CD4-positive, alpha-beta T cell (primary cell): ENCODE data around the gene RAPGEF1. TPM values are rescaled to one million over a fixed set of nuclear protein-coding genes. Genes with fewer than 3 reads are reported as not detected.
A peak's percentile ranks its signal among the peaks of the same experiment; 100 is the strongest.

Experiments
- ATAC-seq: fragments of 200-7000 bp; cut with Tn5 transposase; one replicate; pipeline ENCODE4 v1.10.0; 2022; ENCODE audit warnings: mild to moderate bottlenecking; ENCODE audit not compliant: poor library complexity
- CTCF ChIA-PET: fragments of 350-600 bp; sonication (Branson Sonifier 250); formaldehyde crosslinking; loops from one replicate; lab custom pipeline; 2021; ENCODE audit warnings: antibody characterized with exemption, inconsistent platforms; lab: Charles Lee
- POLR2A ChIA-PET: fragments of 350-600 bp; sonication (Branson Sonifier 250); formaldehyde crosslinking; loops from one replicate; lab custom pipeline; 2021; ENCODE audit warnings: antibody characterized with exemption, inconsistent platforms; lab: Charles Lee
- DNase-seq, 14 experiments: peaks; one replicate each; pipeline ENCODE4 v3.0.0-alpha.2; 2013 to 2020; ENCODE audit warnings: mixed read lengths in 2 of 14
- H3K27ac ChIP-seq, 2 donors: one replicate each; pipeline versions ENCODE4 v1.5.1 to v1.7.0; 2013; ENCODE audit warnings: low read length in 2 of 2, low read depth in 1 of 2, mild to moderate bottlenecking in 1 of 2
- H3K27me3 ChIP-seq, 2 experiments: 1 replicate in 1 of 2; 2 replicates in 1 of 2; pipeline versions ENCODE4 v1.6.1 to v1.7.0; 2013; ENCODE audit warnings: low read length in 2 of 2, control low read depth in 1 of 2, mild to moderate bottlenecking in 1 of 2, moderate library complexity in 1 of 2; ENCODE audit not compliant: insufficient read depth in 2 of 2, control insufficient read depth in 1 of 2
- H3K36me3 ChIP-seq: one replicate; pipeline ENCODE4 v1.6.1; 2013; ENCODE audit warnings: low read length, control low read depth; ENCODE audit not compliant: insufficient read depth
- H3K4me1 ChIP-seq: one replicate; pipeline ENCODE4 v1.6.1; 2013; ENCODE audit warnings: low read length, control low read depth; ENCODE audit not compliant: insufficient read depth
- H3K4me3 ChIP-seq: one replicate; pipeline ENCODE4 v1.5.1; 2013; ENCODE audit warnings: mild to moderate bottlenecking, low read length, moderate library complexity
- H3K9me3 ChIP-seq, 2 experiments: 1 replicate in 1 of 2; 2 replicates in 1 of 2; pipeline versions ENCODE4 v1.6.1 to v1.7.0; 2013; ENCODE audit warnings: low read length in 2 of 2, mild to moderate bottlenecking in 2 of 2, control low read depth in 1 of 2, moderate library complexity in 1 of 2; ENCODE audit not compliant: control insufficient read depth in 1 of 2, insufficient read depth in 1 of 2
- H3K27ac Mint-ChIP-seq: one replicate; pipeline ENCODE4 v1.8.0; 2020; ENCODE audit warnings: mixed read lengths
- H3K27me3 Mint-ChIP-seq: one replicate; pipeline ENCODE4 v1.8.0; 2021; ENCODE audit warnings: mixed read lengths
- H3K36me3 Mint-ChIP-seq: one replicate; pipeline ENCODE4 v1.8.0; 2021; ENCODE audit warnings: low read depth, mixed read lengths
- H3K4me1 Mint-ChIP-seq: one replicate; pipeline ENCODE4 v1.8.0; 2021; ENCODE audit warnings: low read depth, mixed read lengths
- H3K4me3 Mint-ChIP-seq: one replicate; pipeline ENCODE4 v1.8.0; 2020; ENCODE audit warnings: mild to moderate bottlenecking, mixed read lengths
- H3K9me3 Mint-ChIP-seq: one replicate; pipeline ENCODE4 v1.8.0; 2020; ENCODE audit warnings: mixed read lengths
- CTCF ChIP-seq: fragments of 200-600 bp; IDR thresholded peaks from one replicate; pipeline ENCODE4 v1.8.0; 2022; ENCODE audit warnings: antibody characterized with exemption, mild to moderate bottlenecking
- intact Hi-C, 2 experiments: fragments of 100-400 bp; cut with DNase I in 1 of 2; cut with micrococcal nuclease in 1 of 2; formaldehyde crosslinking; loops; one replicate each; pipeline versions ENCODE4 v1.15.1 to v1.9.0; 2023 to 2025; cut with DNase I, micrococcal nuclease
- polyA plus RNA-seq, 2 donors: library from polyadenylated mRNA; unstranded; fragments of 120-200 nt; gene quantifications; one replicate each; pipeline ENCODE4 v1.2.1, GENCODE V29; 2013
- total RNA-seq, 174 experiments: library from RNA in 2 of 174; stranded (reverse) in 2 of 174; gene quantifications; one replicate each; pipeline ENCODE4 v1.2.3 and lab custom pipeline; 2021 to 2026

RAPGEF1 gene
- total RNA-seq = 100 to 1,000 TPM; 130 to 134 TPM
- 84.3 TPM for polyA plus RNA-seq (2013, experiment 1 of 2)
- polyA plus RNA-seq (2013, experiment 2 of 2) = 85.2 TPM
- 143 to 421 (median 227) reads per million in 172 experiments for total RNA-seq (lab: John Stamatoyannopoulos, UW)

GRCh38 chr9:131739959-131740648 lies at the start of gene RAPGEF1:
TSS of gene RAPGEF1 (minus strand) at chr9:131740076. CDS start at chr9:131739830, 246 bp downstream.
- peak; percentile 66 for TF ChIP-seq CTCF
- Mint-ChIP-seq H3K27me3 (no peaks in the 10 kb centered on the region), H3K9me3 (no peaks in the 10 kb centered on the region), H3K36me3 (peaks cover 6% of the 10 kb centered on the region), H3K4me3 (peak within 1 kb of the TSS; percentile 95), H3K4me1 (peaks cover 62% of the 10 kb centered on the region), H3K27ac (peak within 1 kb of the TSS; percentile 92)
- CTCF ChIA-PET = interaction anchor here (0.6 to 2.9 kb wide), 21 partner anchors 11 to 174 kb away, joined by 3 to 20 read pairs (median 5); no protein-coding TSS in a partner anchor
- intact Hi-C loops = loop anchor here (1.0 to 5.0 kb wide), 3 partner anchors 11 to 149 kb away; no protein-coding TSS in a partner anchor
- peak within 1 kb of the TSS; percentile 24 for H3K27ac ChIP-seq
- peaks cover 69% of the 10 kb centered on the region for H3K4me1 ChIP-seq
- H3K9me3 ChIP-seq = no peaks in the 10 kb centered on the region
- peak within 1 kb of the TSS; percentile 85 for H3K4me3 ChIP-seq
- peak; percentile 57 to 91 (median 84) for DNase-seq
- no peaks in the 10 kb centered on the region for H3K27me3 ChIP-seq
- peak; percentile 57 for ATAC-seq
- no peaks in the 10 kb centered on the region for H3K36me3 ChIP-seq
- POLR2A ChIA-PET = interaction anchor here (0.8 to 2.3 kb wide), 5 partner anchors 12 to 240 kb away, joined by 3 to 15 read pairs (median 4); no protein-coding TSS in a partner anchor

GRCh38 chr9:131788851-131789250 lies 49.0 kb upstream of the RAPGEF1 start:
- no peak overlapping the region for H3K4me3 ChIP-seq
- DNase-seq = no peak
- peaks cover 0 to 3% of the 10 kb centered on the region in 2 experiments for H3K9me3 ChIP-seq
- H3K4me1 ChIP-seq = no peaks in the 10 kb centered on the region
- CTCF ChIA-PET = no interaction called here
- peaks cover 52% of the 10 kb centered on the region for H3K27me3 Mint-ChIP-seq
- no peak for TF ChIP-seq CTCF
- no peak overlapping the region for H3K4me3 Mint-ChIP-seq
- H3K4me1 Mint-ChIP-seq = no peaks in the 10 kb centered on the region
- H3K9me3 Mint-ChIP-seq = no peaks in the 10 kb centered on the region
- no peak for ATAC-seq
- no peaks in the 10 kb centered on the region for H3K36me3 Mint-ChIP-seq
- POLR2A ChIA-PET = no interaction called here
- H3K27ac Mint-ChIP-seq = no peak overlapping the region
- no peaks in the 10 kb centered on the region for H3K36me3 ChIP-seq
- H3K27me3 ChIP-seq = peaks cover 23 to 27% of the 10 kb centered on the region in 2 experiments
- H3K27ac ChIP-seq = no peak overlapping the region
- intact Hi-C loops = no loop called here

- ATAC-seq = no peak
- POLR2A ChIA-PET = no interaction called here
- peaks cover 62% of the 10 kb centered on the region for H3K27me3 Mint-ChIP-seq
Observed at GRCh38 chr9:131787838-131788237, 48.0 kb upstream of the RAPGEF1 start.

More at GRCh38 chr9:131787838-131788237, 48.0 kb upstream of the RAPGEF1 start:
- Mint-ChIP-seq H3K4me1 (no peaks in the 10 kb centered on the region), H3K4me3 (no peak overlapping the region), H3K36me3 (no peaks in the 10 kb centered on the region), H3K9me3 (peaks cover 3% of the 10 kb centered on the region), H3K27ac (no peak overlapping the region)
- H3K36me3 ChIP-seq = no peaks in the 10 kb centered on the region
- DNase-seq = no peak
- H3K27ac ChIP-seq = no peak overlapping the region
- no peaks in the 10 kb centered on the region for H3K4me1 ChIP-seq
- H3K9me3 ChIP-seq = peaks cover 0 to 3% of the 10 kb centered on the region in 2 experiments
- TF ChIP-seq CTCF = no peak
- peaks cover 23 to 27% of the 10 kb centered on the region in 2 experiments for H3K27me3 ChIP-seq
- intact Hi-C loops = no loop called here
- CTCF ChIA-PET = no interaction called here
- H3K4me3 ChIP-seq = no peak overlapping the region
